Ectodermal cell (in vitro differentiated cells): Measurements from ENCODE around the gene KLHL26.

Experiments used
- H3K27ac ChIP-seq: 2 replicates; pipeline ENCODE4 v1.7.0; 2013; ENCODE audit warnings: mild to moderate bottlenecking, low read depth, low read length; ENCODE audit not compliant: insufficient read depth, poor library complexity, severe bottlenecking
- H3K27me3 ChIP-seq: 2 replicates; pipeline ENCODE4 v1.7.0; 2013; ENCODE audit warnings: mild to moderate bottlenecking, low read length; ENCODE audit not compliant: insufficient read depth, control insufficient read depth, poor library complexity, severe bottlenecking
- H3K36me3 ChIP-seq: one replicate; pipeline ENCODE4 v1.7.0; 2013; ENCODE audit warnings: low read length; ENCODE audit not compliant: control insufficient read depth, insufficient read depth
- H3K4me1 ChIP-seq: one replicate; pipeline ENCODE4 v1.7.0; 2013; ENCODE audit warnings: low read length; ENCODE audit not compliant: control insufficient read depth, insufficient read depth
- H3K4me3 ChIP-seq: 2 replicates; pipeline ENCODE4 v1.7.0; 2013; ENCODE audit warnings: low read depth, low read length, control low read depth; ENCODE audit not compliant: insufficient read depth
- H3K9me3 ChIP-seq: 2 replicates; pipeline ENCODE4 v1.7.0; 2013; ENCODE audit warnings: mild to moderate bottlenecking, low read length, moderate library complexity; ENCODE audit not compliant: control insufficient read depth
- WGBS, 2 experiments: methylation state at CpG; one replicate each; pipeline ENCODE4 v1.1.7; 2013; ENCODE audit warnings: missing lambda C conversion rate in 2 of 2; 5-methylcytosine and 5-hydroxymethylcytosine counted together

Gene KLHL26

GRCh38 chr19:18650021-18650390, 13.2 kb downstream of the KLHL26 start:
- Histone ChIP-seq H3K27ac (peak overlapping the region; percentile 71), H3K36me3 (no peaks in the 10 kb centered on the region), H3K4me1 (peaks cover 28% of the 10 kb centered on the region), H3K9me3 (no peaks in the 10 kb centered on the region), H3K27me3 (peaks cover 8% of the 10 kb centered on the region), H3K4me3 (no peak overlapping the region)
- WGBS, 2 experiments, result 44 to 63% methylated on average over 17 of the region's 17 CpGs

GRCh38 chr19:18650468-18651041, 13.7 kb downstream of the KLHL26 start:
- H3K4me3 ChIP-seq, result no peak overlapping the region
- WGBS, 2 experiments, result 50 to 59% methylated on average over 34 of the region's 34 CpGs
- H3K27me3 ChIP-seq, result peaks cover 8% of the 10 kb centered on the region
- peaks cover 28% of the 10 kb centered on the region for H3K4me1 ChIP-seq
- no peaks in the 10 kb centered on the region for H3K9me3 ChIP-seq
- H3K36me3 ChIP-seq, result no peaks in the 10 kb centered on the region
- H3K27ac ChIP-seq, result no peak overlapping the region

GRCh38 chr19:18651300-18651699, 14.5 kb downstream of the KLHL26 start:
- Histone ChIP-seq H3K36me3 (no peaks in the 10 kb centered on the region), H3K27me3 (peaks cover 8% of the 10 kb centered on the region), H3K27ac (no peak overlapping the region), H3K9me3 (no peaks in the 10 kb centered on the region), H3K4me3 (no peak overlapping the region), H3K4me1 (peaks cover 30% of the 10 kb centered on the region)
- 94 to 100% methylated on average over 1 of the region's 1 CpG for WGBS, 2 experiments

GRCh38 chr19:18651733-18652132, 14.9 kb downstream of the KLHL26 start:
- Histone ChIP-seq H3K36me3 (no peaks in the 10 kb centered on the region), H3K4me3 (no peak overlapping the region), H3K27ac (no peak overlapping the region), H3K4me1 (peaks cover 31% of the 10 kb centered on the region), H3K27me3 (peaks cover 8% of the 10 kb centered on the region), H3K9me3 (no peaks in the 10 kb centered on the region)
- WGBS, 2 experiments, result 81 to 84% methylated on average over 6 of the region's 6 CpGs

GRCh38 chr19:18653853-18654252, 17.0 kb downstream of the KLHL26 start:
- no peak overlapping the region for H3K4me3 ChIP-seq
- H3K27me3 ChIP-seq, result peaks cover 8% of the 10 kb centered on the region
- no peaks in the 10 kb centered on the region for H3K9me3 ChIP-seq
- H3K27ac ChIP-seq, result no peak overlapping the region
- WGBS, 2 experiments, result 88 to 94% methylated on average over 1 of the region's 1 CpG
- H3K36me3 ChIP-seq, result no peaks in the 10 kb centered on the region
- peaks cover 46% of the 10 kb centered on the region for H3K4me1 ChIP-seq

- WGBS, 2 experiments, result 95 to 96% methylated on average over 7 of the region's 7 CpGs
- no peak overlapping the region for H3K27ac ChIP-seq
Observed at GRCh38 chr19:18654469-18654868, 17.6 kb downstream of the KLHL26 start.

GRCh38 chr19:18655173-18655844, 18.5 kb downstream of the KLHL26 start:
- Histone ChIP-seq H3K4me3 (no peak overlapping the region), H3K4me1 (peaks cover 47% of the 10 kb centered on the region), H3K27ac (no peak overlapping the region), H3K27me3 (peaks cover 8% of the 10 kb centered on the region), H3K36me3 (no peaks in the 10 kb centered on the region), H3K9me3 (no peaks in the 10 kb centered on the region)
- WGBS, 2 experiments, result 96% methylated on average over 13 of the region's 13 CpGs

More at GRCh38 chr19:18654469-18654868, 17.6 kb downstream of the KLHL26 start:
- H3K9me3 ChIP-seq, result no peaks in the 10 kb centered on the region
- H3K36me3 ChIP-seq, result no peaks in the 10 kb centered on the region
- H3K27me3 ChIP-seq, result peaks cover 8% of the 10 kb centered on the region
- peaks cover 45% of the 10 kb centered on the region for H3K4me1 ChIP-seq
- no peak overlapping the region for H3K4me3 ChIP-seq

GRCh38 chr19:18656337-18657086, 19.7 kb downstream of the KLHL26 start:
- Histone ChIP-seq H3K9me3 (no peaks in the 10 kb centered on the region), H3K4me1 (peaks cover 38% of the 10 kb centered on the region), H3K27me3 (no peaks in the 10 kb centered on the region), H3K27ac (no peak overlapping the region), H3K36me3 (no peaks in the 10 kb centered on the region), H3K4me3 (no peak overlapping the region)
- WGBS, 2 experiments, result 85 to 88% methylated on average over 19 of the region's 19 CpGs

- peaks cover 40% of the 10 kb centered on the region for H3K4me1 ChIP-seq
- no peak overlapping the region for H3K4me3 ChIP-seq
- H3K27ac ChIP-seq, result peak overlapping the region; percentile 33
- no peaks in the 10 kb centered on the region for H3K9me3 ChIP-seq
- no peaks in the 10 kb centered on the region for H3K27me3 ChIP-seq
- no peaks in the 10 kb centered on the region for H3K36me3 ChIP-seq
- 50 to 51% methylated on average over 20 of the region's 20 CpGs for WGBS, 2 experiments
Observed at GRCh38 chr19:18657590-18658365, 20.9 kb downstream of the KLHL26 start.
